HepG2 (cell line): ENCODE measurements around the gene STIP1. TPM values are rescaled to one million over a fixed set of nuclear protein-coding genes. Genes with fewer than 3 reads are reported as not detected.
A peak's percentile ranks its signal among the peaks of the same experiment; 100 is the strongest.

Experiments
- ARNTL ChIP-seq: sonication (generic); formaldehyde crosslinking; IDR thresholded peaks from 2 replicates; pipeline ENCODE4 v1.4.0; 2020; ENCODE audit warnings: mild to moderate bottlenecking, missing genetic modification reagents
- ATF3 ChIP-seq: sonication (generic); formaldehyde crosslinking; IDR thresholded peaks from 2 replicates; pipeline ENCODE4 v1.4.0; 2020; ENCODE audit warnings: missing genetic modification reagents
- BRCA1 ChIP-seq: sonication (generic); formaldehyde crosslinking; IDR thresholded peaks from 2 replicates; pipeline ENCODE4 v1.4.0; 2020; ENCODE audit warnings: missing genetic modification reagents
- E2F2 ChIP-seq: sonication (generic); formaldehyde crosslinking; IDR thresholded peaks from 2 replicates; pipeline ENCODE4 v1.4.0; 2020; ENCODE audit warnings: missing genetic modification reagents, borderline replicate concordance
- EP300 ChIP-seq, 3 experiments: sonication (generic) in 1 of 3; formaldehyde crosslinking in 1 of 3; IDR thresholded peaks; 2 replicates each; pipeline versions ENCODE4 v1.5.1 to v1.6.1; 2011 to 2020; ENCODE audit warnings: low read depth in 2 of 3, low read length in 2 of 3, borderline replicate concordance in 1 of 3, improper control_type of control experiment in 1 of 3, mild to moderate bottlenecking in 1 of 3, missing genetic modification reagents in 1 of 3, moderate library complexity in 1 of 3
- FOXP1 ChIP-seq, 2 experiments: fragments of 450-650 bp in 1 of 2; IDR thresholded peaks; 2 replicates each; pipeline ENCODE4 v1.6.1; 2017 to 2018; ENCODE audit warnings: antibody characterized with exemption in 1 of 2
- FOXP4 ChIP-seq: sonication (generic); formaldehyde crosslinking; IDR thresholded peaks from 2 replicates; pipeline ENCODE4 v1.4.0; 2020; ENCODE audit warnings: missing genetic modification reagents
- HMGXB3 ChIP-seq: sonication (generic); formaldehyde crosslinking; IDR thresholded peaks from 2 replicates; pipeline ENCODE4 v1.4.0; 2020; ENCODE audit warnings: missing genetic modification reagents, borderline replicate concordance
- KDM6A ChIP-seq: IDR thresholded peaks from 2 replicates; pipeline ENCODE4 v1.6.1; 2016; ENCODE audit warnings: low read depth
- NR2C2 ChIP-seq: sonication (generic); formaldehyde crosslinking; IDR thresholded peaks from 2 replicates; pipeline ENCODE4 v1.4.0; 2020; ENCODE audit warnings: missing genetic modification reagents, mild to moderate bottlenecking, moderate library complexity, borderline replicate concordance
- PHB2 ChIP-seq: fragments of 450-650 bp; IDR thresholded peaks from 2 replicates; pipeline ENCODE4 v1.6.1; 2018; ENCODE audit not compliant: partially characterized antibody
- SNAPC5 ChIP-seq: sonication (generic); formaldehyde crosslinking; IDR thresholded peaks from 2 replicates; pipeline ENCODE4 v1.8.1; 2023; ENCODE audit warnings: mild to moderate bottlenecking, missing genetic modification reagents, borderline replicate concordance
- SOX6 ChIP-seq, 2 experiments: fragments of 450-650 bp in 1 of 2; sonication (generic) in 1 of 2; formaldehyde crosslinking in 1 of 2; IDR thresholded peaks; 2 replicates each; pipeline versions ENCODE4 v1.4.0 to v1.6.1; 2017 to 2020; ENCODE audit warnings: antibody characterized with exemption in 1 of 2, mild to moderate bottlenecking in 1 of 2, missing genetic modification reagents in 1 of 2
- STAG1 ChIP-seq: sonication (generic); formaldehyde crosslinking; IDR thresholded peaks from 2 replicates; pipeline ENCODE4 v1.4.0; 2020; ENCODE audit warnings: missing genetic modification reagents
- TCF7 ChIP-seq: sonication (generic); IDR thresholded peaks from 2 replicates; pipeline ENCODE4 v1.6.1; 2016; ENCODE audit warnings: antibody characterized with exemption, low read depth
- TERF1 ChIP-seq: sonication (generic); formaldehyde crosslinking; IDR thresholded peaks from 2 replicates; pipeline ENCODE4 v1.8.0; 2022; ENCODE audit warnings: mild to moderate bottlenecking, missing genetic modification reagents, moderate library complexity
- ZNF20 ChIP-seq: sonication (generic); formaldehyde crosslinking; IDR thresholded peaks from 2 replicates; pipeline ENCODE4 v1.4.0; 2020; ENCODE audit warnings: mild to moderate bottlenecking, moderate library complexity, missing genetic modification reagents
- ZNF326 ChIP-seq: sonication (generic); formaldehyde crosslinking; IDR thresholded peaks from 2 replicates; pipeline ENCODE4 v1.4.0; 2020; ENCODE audit warnings: missing genetic modification reagents, borderline replicate concordance
- ZNF746 ChIP-seq: sonication (generic); formaldehyde crosslinking; IDR thresholded peaks from 2 replicates; pipeline ENCODE4 v1.8.0; 2022; ENCODE audit warnings: mild to moderate bottlenecking, missing genetic modification reagents
- polyA plus RNA-seq, 8 experiments: library from polyadenylated mRNA; depleted of rRNA in 3 of 8; stranded (reverse) in 7 of 8; unstranded in 1 of 8; fragments of >200 nt; fragmentation: Illumina TruSeq in 4 of 8; extraction: Trizol in 4 of 8; gene quantifications; 2 replicates each; pipeline versions ENCODE4 v1.2.1 to v1.2.3, GENCODE V29; 2011 to 2016; ENCODE audit warnings: low read depth in 4 of 8, missing spikeins in 1 of 8, mixed read lengths in 1 of 8; ENCODE audit not compliant: insufficient read depth in 1 of 8
- total RNA-seq, 5 experiments: library from RNA; depleted of rRNA; stranded (reverse); fragments of >200 nt; fragmentation: Illumina TruSeq; extraction: Trizol; gene quantifications; 2 replicates each; pipeline ENCODE4 v1.2.3, GENCODE V29; 2016; ENCODE audit warnings: low read depth in 1 of 5

Gene STIP1
- total and polyA plus RNA-seq, 2 of the 13 experiments (the other 11 are each of a cell fraction or from before 2014, with no cell fraction given) = 81.1 to 217 TPM

- no peak for TF ChIP-seq HMGXB3
- TF ChIP-seq SNAPC5 (CRISPR knock-in tag) = no peak
- TF ChIP-seq TERF1 (CRISPR knock-in tag) = no peak
- no peak for TF ChIP-seq ZNF20
- no peak for TF ChIP-seq ZNF746 (CRISPR knock-in tag)
- no peak for TF ChIP-seq NR2C2 (CRISPR knock-in tag)
- no peak for TF ChIP-seq SOX6 (IDR thresholded peaks at IDR 0.05)
- TF ChIP-seq SOX6 (CRISPR knock-in tag; IDR thresholded peaks at IDR 0.05) = no peak
- TF ChIP-seq ARNTL (CRISPR knock-in tag) = 0 out of 2 replicates have a peak, but pooled peaks have one; percentile 27
- TF ChIP-seq FOXP4 = no peak
- TF ChIP-seq PHB2 = no peak
- TF ChIP-seq ATF3 (CRISPR knock-in tag) = no peak
- TF ChIP-seq STAG1 (CRISPR knock-in tag) = no peak
- TF ChIP-seq KDM6A = no peak
- no peak for TF ChIP-seq TCF7
- no peak for TF ChIP-seq BRCA1
- no peak for TF ChIP-seq E2F2 (CRISPR knock-in tag)
- no peak for TF ChIP-seq ZNF326 (CRISPR knock-in tag)
- no peak for TF ChIP-seq FOXP1 (IDR thresholded peaks at IDR 0.05)
- TF ChIP-seq FOXP1 (CRISPR knock-in tag; IDR thresholded peaks at IDR 0.05) = no peak
- TF ChIP-seq EP300 (IDR thresholded peaks at IDR 0.05; ENCODE audit: low read depth in 2 of 2, low read length in 2 of 2) = no peak
- no peak for TF ChIP-seq EP300 (CRISPR knock-in tag; IDR thresholded peaks at IDR 0.05; ENCODE audit: borderline replicate concordance)
These were observed 65.2 kb downstream of the STIP1 start, which contains the start of gene PLCB3 (continued) for GRCh38 chr11:64251016-64251752.
